Measurements from ENCODE around the gene TMEM117.
"Not testable (repeated sequence)": the region's sequence is repeated elsewhere in the genome, so short reads cannot be mapped to it uniquely, and the experiment has no call there.

Gene TMEM117

GRCh38 chr12:44367136-44367535 is 531.3 kb downstream of the TMEM117 start:
- no peak overlapping the region for H3K4me3 ChIP-seq (ENCODE audit: low read depth, low read length)

- H3K4me3 ChIP-seq (ENCODE audit: low read depth, low read length) = no peak overlapping the region
Measured at GRCh38 chr12:44367916-44368315, 532.0 kb downstream of the TMEM117 start.

GRCh38 chr12:44369998-44370397 is 534.1 kb downstream of the TMEM117 start:
- no peak overlapping the region for H3K4me3 ChIP-seq (ENCODE audit: low read depth, low read length)

- no peak overlapping the region for H3K4me3 ChIP-seq (ENCODE audit: low read depth, low read length)
Measured at GRCh38 chr12:44370982-44371381, 535.1 kb downstream of the TMEM117 start.

GRCh38 chr12:44372259-44372658 is 536.4 kb downstream of the TMEM117 start:
- no peak overlapping the region for H3K4me3 ChIP-seq (ENCODE audit: low read depth, low read length)

- H3K4me3 ChIP-seq (ENCODE audit: low read depth, low read length) = no peak overlapping the region
Measured at GRCh38 chr12:44375694-44376093, 539.8 kb downstream of the TMEM117 start.

- no peak overlapping the region for H3K4me3 ChIP-seq (ENCODE audit: low read depth, low read length)
Measured at GRCh38 chr12:44377443-44378187, 541.7 kb downstream of the TMEM117 start.

GRCh38 chr12:44379113-44379512 is 543.2 kb downstream of the TMEM117 start:
- H3K4me3 ChIP-seq (ENCODE audit: low read depth, low read length) = not testable (repeated sequence)

GRCh38 chr12:44379831-44380230 is 544.0 kb downstream of the TMEM117 start:
- H3K4me3 ChIP-seq (ENCODE audit: low read depth, low read length) = no peak overlapping the region

GRCh38 chr12:44380861-44381260 is 545.0 kb downstream of the TMEM117 start:
- H3K4me3 ChIP-seq (ENCODE audit: low read depth, low read length) = no peak overlapping the region

GRCh38 chr12:44381341-44381740 is 545.5 kb downstream of the TMEM117 start:
- H3K4me3 ChIP-seq (ENCODE audit: low read depth, low read length) = no peak overlapping the region

GRCh38 chr12:44384136-44384535 is 548.3 kb downstream of the TMEM117 start:
- H3K4me3 ChIP-seq (ENCODE audit: low read depth, low read length) = no peak overlapping the region

GRCh38 chr12:44385964-44386363 is 550.1 kb downstream of the TMEM117 start:
- H3K4me3 ChIP-seq (ENCODE audit: low read depth, low read length) = no peak overlapping the region

- no peak overlapping the region for H3K4me3 ChIP-seq (ENCODE audit: low read depth, low read length)
Measured at GRCh38 chr12:44387581-44387980, 551.7 kb downstream of the TMEM117 start.

- H3K4me3 ChIP-seq (ENCODE audit: low read depth, low read length) = no peak overlapping the region
Measured at GRCh38 chr12:44389038-44389437, 553.2 kb downstream of the TMEM117 start.

- no peak overlapping the region for H3K4me3 ChIP-seq (ENCODE audit: low read depth, low read length)
Measured at GRCh38 chr12:44389896-44390295, 554.0 kb downstream of the TMEM117 start.

GRCh38 chr12:44397631-44398030 is 561.8 kb downstream of the TMEM117 start:
- no peak overlapping the region for H3K4me3 ChIP-seq (ENCODE audit: low read depth, low read length)

GRCh38 chr12:44403185-44403584 is 567.3 kb downstream of the TMEM117 start:
- H3K4me3 ChIP-seq (ENCODE audit: low read depth, low read length) = no peak overlapping the region

GRCh38 chr12:44405297-44405696 is 569.4 kb downstream of the TMEM117 start:
- H3K4me3 ChIP-seq (ENCODE audit: low read depth, low read length) = no peak overlapping the region

- H3K4me3 ChIP-seq (ENCODE audit: low read depth, low read length) = no peak overlapping the region
Measured at GRCh38 chr12:44422559-44422958, 586.7 kb downstream of the TMEM117 start.

- no peak overlapping the region for H3K4me3 ChIP-seq (ENCODE audit: low read depth, low read length)
Measured at GRCh38 chr12:44428825-44429224, 592.9 kb downstream of the TMEM117 start.

GRCh38 chr12:44431647-44432343 is 595.9 kb downstream of the TMEM117 start:
- H3K4me3 ChIP-seq (ENCODE audit: low read depth, low read length) = no peak overlapping the region

Measured in iPS-11a (cell line).